PC-9 (cell line): ENCODE measurements around the gene CCNI2.

Source experiments
- EZH2 ChIP-seq: fragments of 200-600 bp; sonication (generic); IDR thresholded peaks from 2 replicates; pipeline ENCODE4 v1.8.0; 2017; ENCODE audit warnings: antibody characterized with exemption, low read depth
- TF ChIP-seq, protein P1 (sequence below): fragments of 200-600 bp; sonication (generic); conservative IDR thresholded peaks from 2 replicates; pipeline ENCODE4 v1.6.1; 2017; ENCODE audit warnings: mixed run types, antibody characterized with exemption, mild to moderate bottlenecking, moderate library complexity

- no peak for TF ChIP-seq EZH2
- TF ChIP-seq, protein P1, sequence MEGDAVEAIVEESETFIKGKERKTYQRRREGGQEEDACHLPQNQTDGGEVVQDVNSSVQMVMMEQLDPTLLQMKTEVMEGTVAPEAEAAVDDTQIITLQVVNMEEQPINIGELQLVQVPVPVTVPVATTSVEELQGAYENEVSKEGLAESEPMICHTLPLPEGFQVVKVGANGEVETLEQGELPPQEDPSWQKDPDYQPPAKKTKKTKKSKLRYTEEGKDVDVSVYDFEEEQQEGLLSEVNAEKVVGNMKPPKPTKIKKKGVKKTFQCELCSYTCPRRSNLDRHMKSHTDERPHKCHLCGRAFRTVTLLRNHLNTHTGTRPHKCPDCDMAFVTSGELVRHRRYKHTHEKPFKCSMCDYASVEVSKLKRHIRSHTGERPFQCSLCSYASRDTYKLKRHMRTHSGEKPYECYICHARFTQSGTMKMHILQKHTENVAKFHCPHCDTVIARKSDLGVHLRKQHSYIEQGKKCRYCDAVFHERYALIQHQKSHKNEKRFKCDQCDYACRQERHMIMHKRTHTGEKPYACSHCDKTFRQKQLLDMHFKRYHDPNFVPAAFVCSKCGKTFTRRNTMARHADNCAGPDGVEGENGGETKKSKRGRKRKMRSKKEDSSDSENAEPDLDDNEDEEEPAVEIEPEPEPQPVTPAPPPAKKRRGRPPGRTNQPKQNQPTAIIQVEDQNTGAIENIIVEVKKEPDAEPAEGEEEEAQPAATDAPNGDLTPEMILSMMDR = no peak
Observed at GRCh38 chr5:132760049-132760420, 12.8 kb downstream of the CCNI2 start.
